SK-N-SH treated with all-trans-retinoic acid at 6 μM for 48 hours (cell line): ENCODE results near the gene GUCA2B.

Source experiments
- BACH2 ChIP-seq: fragments of 250-450 bp; sonication (Bioruptor Pico); IDR thresholded peaks from 2 replicates; pipeline ENCODE4 v1.9.0; 2021; ENCODE audit warnings: mild to moderate bottlenecking, borderline replicate concordance
- GLIS3 ChIP-seq: fragments of 250-450 bp; sonication (Bioruptor Pico); IDR thresholded peaks from 2 replicates; pipeline ENCODE4 v1.5.0; 2020; ENCODE audit warnings: mild to moderate bottlenecking, moderate library complexity
- PPARA ChIP-seq: fragments of 250-450 bp; sonication (Bioruptor Pico); IDR thresholded peaks from 2 replicates; pipeline ENCODE4 v1.5.0; 2020; ENCODE audit warnings: mild to moderate bottlenecking, borderline replicate concordance
- SNAI2 ChIP-seq: fragments of 250-450 bp; sonication (Bioruptor Pico); IDR thresholded peaks from 2 replicates; pipeline ENCODE4 v1.5.0; 2020; ENCODE audit warnings: mild to moderate bottlenecking, moderate library complexity
- ZFP3 ChIP-seq: fragments of 250-450 bp; sonication (Bioruptor Pico); IDR thresholded peaks from 2 replicates; pipeline ENCODE4 v1.5.0; 2020; ENCODE audit warnings: mild to moderate bottlenecking, moderate library complexity
- ZNF565 ChIP-seq: fragments of 450-650 bp; formaldehyde crosslinking; conservative IDR thresholded peaks from 2 replicates; pipeline ENCODE4 v1.5.0; 2020; ENCODE audit warnings: low read depth, mild to moderate bottlenecking, moderate library complexity
- ZNF70 ChIP-seq: fragments of 450-650 bp; formaldehyde crosslinking; IDR thresholded peaks from 2 replicates; pipeline ENCODE4 v1.5.0; 2020; ENCODE audit warnings: mild to moderate bottlenecking, moderate library complexity
- ZNF8 ChIP-seq: fragments of 450-650 bp; formaldehyde crosslinking; IDR thresholded peaks from 2 replicates; pipeline ENCODE4 v1.5.0; 2020; ENCODE audit warnings: mild to moderate bottlenecking, moderate library complexity
- TF ChIP-seq, protein P1 (sequence below): fragments of 250-450 bp; sonication (Bioruptor Pico); IDR thresholded peaks from 2 replicates; pipeline ENCODE4 v1.5.1; 2020; ENCODE audit warnings: low read depth, mild to moderate bottlenecking, moderate library complexity
- TF ChIP-seq, protein P2 (sequence below): fragments of 250-450 bp; sonication (Bioruptor Pico); IDR thresholded peaks from 2 replicates; pipeline ENCODE4 v1.8.0; 2020; ENCODE audit warnings: mild to moderate bottlenecking, moderate library complexity, borderline replicate concordance
- TF ChIP-seq, protein P3 (sequence below): fragments of 250-450 bp; sonication (Bioruptor Pico); IDR thresholded peaks from 2 replicates; pipeline ENCODE4 v1.5.0; 2020; ENCODE audit warnings: mild to moderate bottlenecking, moderate library complexity

DNA sequence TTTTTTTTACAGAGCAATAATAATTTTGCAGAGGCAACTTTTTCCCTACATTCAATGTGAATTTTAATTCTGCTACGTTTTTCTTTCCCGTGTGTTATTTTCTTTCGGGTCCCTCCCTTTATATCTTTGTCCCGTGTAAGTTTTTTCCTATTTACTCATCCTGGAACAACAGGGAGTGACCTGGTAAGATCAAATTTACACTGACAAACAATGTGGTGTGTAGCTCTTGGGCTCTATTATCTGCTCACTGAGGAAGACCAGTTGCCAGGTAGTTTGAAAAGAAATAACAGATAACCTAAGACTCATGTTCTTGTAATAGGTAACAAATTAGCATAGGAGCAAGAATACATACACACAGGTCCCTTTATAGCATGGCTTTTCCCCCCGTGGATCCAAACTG lies 45.0 kb downstream of the GUCA2B start:
- TF ChIP-seq, protein P1, sequence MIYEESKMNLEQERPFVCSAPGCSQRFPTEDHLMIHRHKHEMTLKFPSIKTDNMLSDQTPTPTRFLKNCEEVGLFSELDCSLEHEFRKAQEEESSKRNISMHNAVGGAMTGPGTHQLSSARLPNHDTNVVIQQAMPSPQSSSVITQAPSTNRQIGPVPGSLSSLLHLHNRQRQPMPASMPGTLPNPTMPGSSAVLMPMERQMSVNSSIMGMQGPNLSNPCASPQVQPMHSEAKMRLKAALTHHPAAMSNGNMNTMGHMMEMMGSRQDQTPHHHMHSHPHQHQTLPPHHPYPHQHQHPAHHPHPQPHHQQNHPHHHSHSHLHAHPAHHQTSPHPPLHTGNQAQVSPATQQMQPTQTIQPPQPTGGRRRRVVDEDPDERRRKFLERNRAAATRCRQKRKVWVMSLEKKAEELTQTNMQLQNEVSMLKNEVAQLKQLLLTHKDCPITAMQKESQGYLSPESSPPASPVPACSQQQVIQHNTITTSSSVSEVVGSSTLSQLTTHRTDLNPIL (CRISPR knock-in tag), result no peak
- TF ChIP-seq GLIS3 (no peak), ZFP3 (no peak), ZNF70 (CRISPR knock-in tag) (no peak), PPARA (no peak), SNAI2 (CRISPR knock-in tag) (no peak), ZNF565 (CRISPR knock-in tag) (no peak), BACH2 (CRISPR knock-in tag) (no peak), ZNF8 (CRISPR knock-in tag) (no peak)
- TF ChIP-seq, protein P2, sequence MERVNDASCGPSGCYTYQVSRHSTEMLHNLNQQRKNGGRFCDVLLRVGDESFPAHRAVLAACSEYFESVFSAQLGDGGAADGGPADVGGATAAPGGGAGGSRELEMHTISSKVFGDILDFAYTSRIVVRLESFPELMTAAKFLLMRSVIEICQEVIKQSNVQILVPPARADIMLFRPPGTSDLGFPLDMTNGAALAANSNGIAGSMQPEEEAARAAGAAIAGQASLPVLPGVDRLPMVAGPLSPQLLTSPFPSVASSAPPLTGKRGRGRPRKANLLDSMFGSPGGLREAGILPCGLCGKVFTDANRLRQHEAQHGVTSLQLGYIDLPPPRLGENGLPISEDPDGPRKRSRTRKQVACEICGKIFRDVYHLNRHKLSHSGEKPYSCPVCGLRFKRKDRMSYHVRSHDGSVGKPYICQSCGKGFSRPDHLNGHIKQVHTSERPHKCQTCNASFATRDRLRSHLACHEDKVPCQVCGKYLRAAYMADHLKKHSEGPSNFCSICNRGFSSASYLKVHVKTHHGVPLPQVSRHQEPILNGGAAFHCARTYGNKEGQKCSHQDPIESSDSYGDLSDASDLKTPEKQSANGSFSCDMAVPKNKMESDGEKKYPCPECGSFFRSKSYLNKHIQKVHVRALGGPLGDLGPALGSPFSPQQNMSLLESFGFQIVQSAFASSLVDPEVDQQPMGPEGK (CRISPR knock-in tag), result no peak
- TF ChIP-seq, protein P3, sequence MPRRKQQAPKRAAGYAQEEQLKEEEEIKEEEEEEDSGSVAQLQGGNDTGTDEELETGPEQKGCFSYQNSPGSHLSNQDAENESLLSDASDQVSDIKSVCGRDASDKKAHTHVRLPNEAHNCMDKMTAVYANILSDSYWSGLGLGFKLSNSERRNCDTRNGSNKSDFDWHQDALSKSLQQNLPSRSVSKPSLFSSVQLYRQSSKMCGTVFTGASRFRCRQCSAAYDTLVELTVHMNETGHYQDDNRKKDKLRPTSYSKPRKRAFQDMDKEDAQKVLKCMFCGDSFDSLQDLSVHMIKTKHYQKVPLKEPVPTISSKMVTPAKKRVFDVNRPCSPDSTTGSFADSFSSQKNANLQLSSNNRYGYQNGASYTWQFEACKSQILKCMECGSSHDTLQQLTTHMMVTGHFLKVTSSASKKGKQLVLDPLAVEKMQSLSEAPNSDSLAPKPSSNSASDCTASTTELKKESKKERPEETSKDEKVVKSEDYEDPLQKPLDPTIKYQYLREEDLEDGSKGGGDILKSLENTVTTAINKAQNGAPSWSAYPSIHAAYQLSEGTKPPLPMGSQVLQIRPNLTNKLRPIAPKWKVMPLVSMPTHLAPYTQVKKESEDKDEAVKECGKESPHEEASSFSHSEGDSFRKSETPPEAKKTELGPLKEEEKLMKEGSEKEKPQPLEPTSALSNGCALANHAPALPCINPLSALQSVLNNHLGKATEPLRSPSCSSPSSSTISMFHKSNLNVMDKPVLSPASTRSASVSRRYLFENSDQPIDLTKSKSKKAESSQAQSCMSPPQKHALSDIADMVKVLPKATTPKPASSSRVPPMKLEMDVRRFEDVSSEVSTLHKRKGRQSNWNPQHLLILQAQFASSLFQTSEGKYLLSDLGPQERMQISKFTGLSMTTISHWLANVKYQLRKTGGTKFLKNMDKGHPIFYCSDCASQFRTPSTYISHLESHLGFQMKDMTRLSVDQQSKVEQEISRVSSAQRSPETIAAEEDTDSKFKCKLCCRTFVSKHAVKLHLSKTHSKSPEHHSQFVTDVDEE (CRISPR knock-in tag), result no peak
